ENCODE data around the gene ABCA13.

GRCh38 chr7:48183965-48184364, 12.7 kb downstream of the ABCA13 start:
- TF ChIP-seq CTCF (IDR thresholded peaks at IDR 0.05) (no peak), EP300 (IDR thresholded peaks at IDR 0.05; ENCODE audit: low read depth) (no peak)
